GM12865 (cell line): ENCODE measurements around the gene MFAP1.
"Not testable (repeated sequence)": the region's sequence is repeated elsewhere in the genome, so short reads cannot be mapped to it uniquely, and the experiment has no call there.

Source experiments
- DNase-seq: peaks from one replicate; pipeline ENCODE4 v3.0.0; 2010; ENCODE audit warnings: low read depth
- H3K4me3 ChIP-seq: 2 replicates; pipeline ENCODE4 v1.5.1; 2011; ENCODE audit warnings: mild to moderate bottlenecking, low read depth, low read length, control low read depth
- CTCF ChIP-seq: IDR thresholded peaks from 2 replicates; pipeline ENCODE4 v1.5.1; 2011; ENCODE audit warnings: low read length, control low read depth, low read depth, inconsistent platforms; ENCODE audit not compliant: insufficient read depth; ENCODE audit errors: missing control alignments

The MFAP1 gene

GRCh38 chr15:43859546-43859945, 35.1 kb upstream of the MFAP1 start:
- TF ChIP-seq CTCF = no peak
- DNase-seq = no peak
- H3K4me3 ChIP-seq = no peak overlapping the region

- no peak for TF ChIP-seq CTCF
- no peak overlapping the region for H3K4me3 ChIP-seq
- no peak for DNase-seq
Observed at GRCh38 chr15:43854801-43855200, 30.3 kb upstream of the MFAP1 start.

GRCh38 chr15:43852607-43853006, 28.1 kb upstream of the MFAP1 start:
- no peak overlapping the region for H3K4me3 ChIP-seq
- TF ChIP-seq CTCF = no peak
- no peak for DNase-seq

- TF ChIP-seq CTCF = no peak
- H3K4me3 ChIP-seq = no peak overlapping the region
- no peak for DNase-seq
Observed at GRCh38 chr15:43851251-43851650, 26.8 kb upstream of the MFAP1 start.

DNA sequence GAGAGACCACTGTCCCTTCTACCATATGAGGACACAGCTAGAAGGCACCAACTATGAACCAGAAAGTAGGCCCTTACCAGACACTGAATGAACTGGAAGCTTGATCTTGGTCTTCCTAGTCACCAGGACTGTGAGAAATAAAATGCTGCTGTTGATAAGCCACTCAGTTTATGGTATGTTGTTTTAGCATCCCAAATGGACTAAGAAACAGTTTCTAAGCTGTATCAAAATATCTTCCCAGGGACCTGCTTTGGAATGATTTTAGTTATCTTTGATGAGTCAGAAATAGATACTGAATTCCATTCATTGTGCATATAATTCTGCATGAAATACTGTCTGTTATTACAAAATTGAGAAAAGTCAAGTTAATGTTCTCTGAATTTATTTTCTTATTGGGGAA, 20.9 kb upstream of the MFAP1 start:
- no peak for DNase-seq
- TF ChIP-seq CTCF = no peak
- no peak overlapping the region for H3K4me3 ChIP-seq

- DNase-seq, H3K4me3 ChIP-seq: not testable (repeated sequence)
Observed at GRCh38 chr15:43832485-43832884, 8.0 kb upstream of the MFAP1 start.

DNA sequence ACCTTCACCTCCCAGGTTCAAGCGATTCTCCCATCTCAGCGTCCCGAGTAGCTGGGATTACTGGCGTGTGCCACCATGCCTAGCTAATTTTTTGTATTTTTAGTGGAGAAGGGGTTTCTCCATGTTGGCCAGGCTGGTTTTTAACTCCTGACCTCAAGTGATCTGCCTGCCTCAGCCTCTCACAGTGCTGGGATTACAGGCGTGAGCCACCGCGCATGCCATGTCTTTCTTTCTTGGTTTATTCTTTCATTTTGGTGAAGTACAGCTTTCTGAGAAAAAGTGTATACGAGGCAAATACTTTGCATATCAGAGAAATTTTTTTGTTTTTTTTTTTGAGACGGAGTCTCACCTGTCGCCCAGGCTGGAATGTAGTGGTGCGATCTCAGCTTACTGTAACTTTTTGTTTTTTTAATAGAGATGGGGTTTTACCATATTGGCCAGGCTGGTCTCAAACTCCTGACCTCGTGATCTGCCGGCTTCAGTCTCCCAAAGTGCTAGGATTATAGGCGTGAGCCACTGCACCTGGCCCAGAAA, 7.1 kb upstream of the MFAP1 start:
- not testable (repeated sequence) for H3K4me3 ChIP-seq, DNase-seq

GRCh38 chr15:43830691-43831275, 6.3 kb upstream of the MFAP1 start:
- not testable (repeated sequence) for DNase-seq, H3K4me3 ChIP-seq

GRCh38 chr15:43829951-43830540, 5.6 kb upstream of the MFAP1 start:
- not testable (repeated sequence) for DNase-seq, H3K4me3 ChIP-seq
